GM18505 (cell line): ENCODE data around the gene VTN.

ENCODE experiments used
- ATAC-seq: cut with Tn5 transposase; IDR thresholded peaks from one replicate; pipeline ENCODE4 v1.9.1; 2021; ENCODE audit not compliant: unreplicated experiment
- POLR2A ChIP-seq: IDR thresholded peaks from 4 replicates; pipeline ENCODE4 v1.6.1; 2011; ENCODE audit warnings: borderline replicate concordance; ENCODE audit not compliant: insufficient read depth, insufficient read length; ENCODE audit errors: extremely low read depth

VTN gene

GRCh38 chr17:28402224-28402630, 32.1 kb upstream of the VTN start:
- no peak for TF ChIP-seq POLR2A
- ATAC-seq = no peak

GRCh38 chr17:28399808-28400207, 29.7 kb upstream of the VTN start:
- no peak for TF ChIP-seq POLR2A
- no peak for ATAC-seq

GRCh38 chr17:28398280-28398981, 28.3 kb upstream of the VTN start:
- no peak for TF ChIP-seq POLR2A
- no peak for ATAC-seq

- ATAC-seq = no peak
- TF ChIP-seq POLR2A = no peak
Measured at GRCh38 chr17:28397687-28398279, 27.7 kb upstream of the VTN start.

GRCh38 chr17:28397275-28397674, 27.2 kb upstream of the VTN start:
- no peak for TF ChIP-seq POLR2A
- ATAC-seq = no peak

- ATAC-seq = no peak
- TF ChIP-seq POLR2A = no peak
Measured at GRCh38 chr17:28396635-28397239, 26.6 kb upstream of the VTN start.

GRCh38 chr17:28395968-28396367, 25.9 kb upstream of the VTN start:
- ATAC-seq = no peak
- no peak for TF ChIP-seq POLR2A

GRCh38 chr17:28395426-28395825, 25.3 kb upstream of the VTN start:
- TF ChIP-seq POLR2A = no peak
- ATAC-seq = no peak

GRCh38 chr17:28394337-28395116, 24.4 kb upstream of the VTN start:
- no peak for TF ChIP-seq POLR2A
- no peak for ATAC-seq

- no peak for ATAC-seq
- TF ChIP-seq POLR2A = no peak
Measured at GRCh38 chr17:28392491-28392890, 22.4 kb upstream of the VTN start.

GRCh38 chr17:28391401-28391800, 21.3 kb upstream of the VTN start:
- TF ChIP-seq POLR2A = no peak
- no peak for ATAC-seq

GRCh38 chr17:28390984-28391383, 20.9 kb upstream of the VTN start:
- ATAC-seq = no peak
- TF ChIP-seq POLR2A = no peak

- ATAC-seq = no peak
- no peak for TF ChIP-seq POLR2A
Measured at GRCh38 chr17:28390563-28390962, 20.5 kb upstream of the VTN start.

GRCh38 chr17:28390141-28390540, 20.0 kb upstream of the VTN start:
- no peak for ATAC-seq
- no peak for TF ChIP-seq POLR2A

- TF ChIP-seq POLR2A = no peak
Measured at GRCh38 chr17:28388106-28388505, 18.0 kb upstream of the VTN start.

More at GRCh38 chr17:28388106-28388505, 18.0 kb upstream of the VTN start:
- ATAC-seq = no peak
